Measurements from ENCODE around the gene MEA1.

Gene MEA1

DNA sequence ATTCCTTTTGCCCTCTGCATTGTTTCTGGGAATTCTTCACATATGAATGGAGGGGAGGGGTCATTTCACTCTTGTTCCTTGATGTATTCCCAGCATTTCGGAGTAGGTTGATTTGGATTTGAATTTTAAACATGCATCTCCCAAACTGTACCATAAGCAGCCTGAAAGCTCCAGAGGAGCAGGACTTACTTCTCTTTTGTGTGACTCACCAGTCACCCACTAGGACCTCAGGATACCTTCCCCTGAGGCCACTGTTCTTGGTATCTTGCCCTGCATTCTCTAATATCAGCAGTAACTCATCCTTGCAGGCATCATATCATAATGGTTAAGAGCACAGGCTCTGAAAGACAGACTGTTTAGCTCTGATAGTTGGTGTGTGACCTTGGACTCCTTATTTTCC lies 44.8 kb upstream of the MEA1 start:
- TF ChIP-seq, protein P1, sequence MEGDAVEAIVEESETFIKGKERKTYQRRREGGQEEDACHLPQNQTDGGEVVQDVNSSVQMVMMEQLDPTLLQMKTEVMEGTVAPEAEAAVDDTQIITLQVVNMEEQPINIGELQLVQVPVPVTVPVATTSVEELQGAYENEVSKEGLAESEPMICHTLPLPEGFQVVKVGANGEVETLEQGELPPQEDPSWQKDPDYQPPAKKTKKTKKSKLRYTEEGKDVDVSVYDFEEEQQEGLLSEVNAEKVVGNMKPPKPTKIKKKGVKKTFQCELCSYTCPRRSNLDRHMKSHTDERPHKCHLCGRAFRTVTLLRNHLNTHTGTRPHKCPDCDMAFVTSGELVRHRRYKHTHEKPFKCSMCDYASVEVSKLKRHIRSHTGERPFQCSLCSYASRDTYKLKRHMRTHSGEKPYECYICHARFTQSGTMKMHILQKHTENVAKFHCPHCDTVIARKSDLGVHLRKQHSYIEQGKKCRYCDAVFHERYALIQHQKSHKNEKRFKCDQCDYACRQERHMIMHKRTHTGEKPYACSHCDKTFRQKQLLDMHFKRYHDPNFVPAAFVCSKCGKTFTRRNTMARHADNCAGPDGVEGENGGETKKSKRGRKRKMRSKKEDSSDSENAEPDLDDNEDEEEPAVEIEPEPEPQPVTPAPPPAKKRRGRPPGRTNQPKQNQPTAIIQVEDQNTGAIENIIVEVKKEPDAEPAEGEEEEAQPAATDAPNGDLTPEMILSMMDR (IDR thresholded peaks at IDR 0.05; ENCODE audit: insufficient read depth, missing control alignments) = no peak
- no peak for FAIRE-seq
- DNase-seq (ENCODE audit: insufficient read length, low spot score) = no peak

DNA sequence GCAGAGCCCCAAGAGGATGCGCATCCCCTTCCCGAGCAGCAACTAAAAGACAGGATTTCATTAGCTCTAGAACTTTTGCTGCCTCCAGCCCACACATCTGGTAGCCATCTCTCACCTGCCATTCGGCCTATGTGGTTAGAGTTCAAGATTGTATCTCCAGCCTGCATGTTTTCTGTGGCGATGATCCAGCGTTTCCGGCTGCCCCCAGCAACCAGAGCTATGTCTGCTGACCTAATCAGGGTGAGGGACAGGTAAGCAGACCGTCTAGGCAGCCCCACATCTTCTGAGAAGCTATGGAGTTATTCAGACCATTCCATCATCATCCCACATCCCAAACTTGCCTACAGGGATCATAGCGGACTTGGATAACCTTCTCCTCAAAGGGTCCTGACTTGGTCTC lies 42.2 kb upstream of the MEA1 start:
- TF ChIP-seq, protein P1 (IDR thresholded peaks at IDR 0.05; ENCODE audit: insufficient read depth, missing control alignments) = no peak
- DNase-seq (ENCODE audit: insufficient read length, low spot score) (no peak), FAIRE-seq (no peak)

DNA sequence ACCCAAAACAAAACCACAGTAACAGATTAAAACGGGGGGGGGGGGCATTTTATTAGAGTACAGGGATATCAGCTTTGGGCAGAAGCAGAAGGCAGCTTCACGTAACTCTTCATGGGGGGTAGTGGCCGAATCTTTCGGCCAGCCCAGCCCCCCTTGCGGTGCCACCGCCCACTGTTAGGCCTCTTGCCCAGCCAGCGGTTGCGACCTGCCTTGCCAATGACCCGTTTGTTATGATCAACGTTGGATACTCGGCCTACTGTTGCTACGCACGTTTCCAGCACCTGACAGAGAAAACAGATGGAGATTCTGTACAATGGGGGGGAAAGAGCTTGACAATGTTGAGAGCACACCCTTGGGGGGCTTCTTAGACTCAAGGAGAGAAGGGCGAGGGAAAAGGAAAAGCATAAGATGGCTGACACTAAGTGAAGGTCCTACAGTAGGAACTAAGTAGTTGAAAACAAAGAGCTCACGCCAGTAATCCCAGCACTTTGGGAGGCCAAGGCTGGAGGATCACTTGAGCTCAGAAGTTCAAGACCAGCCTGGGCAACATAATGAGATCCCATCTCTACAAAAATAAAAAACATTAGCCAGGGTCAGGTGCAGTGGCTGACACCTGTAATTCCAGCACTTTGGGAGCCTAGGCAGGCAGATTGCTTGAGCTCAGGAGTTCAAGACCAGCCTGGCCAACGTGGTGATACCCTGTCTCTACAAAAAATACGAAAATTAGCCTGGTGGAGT lies 40.6 kb upstream of the MEA1 start:
- DNase-seq (ENCODE audit: insufficient read length, low spot score) (no peak), FAIRE-seq (no peak)
- TF ChIP-seq, protein P1 (IDR thresholded peaks at IDR 0.05; ENCODE audit: insufficient read depth, missing control alignments) = no peak

DNA sequence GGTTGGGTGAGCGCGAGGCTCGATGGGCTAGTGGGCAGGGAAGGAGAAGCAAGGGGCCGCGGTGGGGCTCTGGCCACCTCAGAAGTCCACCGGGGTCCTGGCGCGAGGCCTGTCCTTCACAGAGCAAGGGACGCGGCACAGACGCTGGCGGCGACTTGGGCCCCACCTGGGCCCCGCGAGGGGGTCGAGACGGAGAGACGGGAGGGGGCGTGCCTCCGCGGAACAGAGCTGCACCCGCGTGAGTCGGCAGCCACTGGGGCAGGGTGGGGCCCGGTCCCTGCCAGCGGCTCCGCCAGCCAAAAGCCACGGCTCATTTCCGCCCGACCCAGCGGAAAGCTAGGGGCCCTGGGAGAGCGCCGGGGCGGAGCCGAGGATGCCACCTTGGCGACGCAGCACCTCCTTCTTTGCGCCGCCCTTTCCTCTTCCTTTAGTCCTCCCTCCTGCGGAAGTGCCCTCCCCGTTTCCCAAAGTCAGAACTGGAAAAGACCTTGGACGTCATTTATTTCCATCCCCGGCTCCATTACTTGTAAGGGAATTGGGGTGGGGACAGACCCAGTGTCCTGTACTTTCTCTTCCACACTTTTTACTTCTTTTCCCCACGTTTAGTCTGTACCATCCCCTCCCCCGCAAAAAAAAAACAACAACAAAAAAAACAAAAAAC lies 39.9 kb upstream of the MEA1 start, which contains the start of gene CUL7:
CUL7 (minus strand) TSS at position 307 of the 661 bp plus-strand sequence. CDS start 1,063 bp downstream, outside the sequence.
- TF ChIP-seq, protein P1 (IDR thresholded peaks at IDR 0.05; ENCODE audit: insufficient read depth, missing control alignments) = no peak
- DNase-seq (ENCODE audit: insufficient read length, low spot score) (peak; percentile 100), FAIRE-seq (no peak)

DNA sequence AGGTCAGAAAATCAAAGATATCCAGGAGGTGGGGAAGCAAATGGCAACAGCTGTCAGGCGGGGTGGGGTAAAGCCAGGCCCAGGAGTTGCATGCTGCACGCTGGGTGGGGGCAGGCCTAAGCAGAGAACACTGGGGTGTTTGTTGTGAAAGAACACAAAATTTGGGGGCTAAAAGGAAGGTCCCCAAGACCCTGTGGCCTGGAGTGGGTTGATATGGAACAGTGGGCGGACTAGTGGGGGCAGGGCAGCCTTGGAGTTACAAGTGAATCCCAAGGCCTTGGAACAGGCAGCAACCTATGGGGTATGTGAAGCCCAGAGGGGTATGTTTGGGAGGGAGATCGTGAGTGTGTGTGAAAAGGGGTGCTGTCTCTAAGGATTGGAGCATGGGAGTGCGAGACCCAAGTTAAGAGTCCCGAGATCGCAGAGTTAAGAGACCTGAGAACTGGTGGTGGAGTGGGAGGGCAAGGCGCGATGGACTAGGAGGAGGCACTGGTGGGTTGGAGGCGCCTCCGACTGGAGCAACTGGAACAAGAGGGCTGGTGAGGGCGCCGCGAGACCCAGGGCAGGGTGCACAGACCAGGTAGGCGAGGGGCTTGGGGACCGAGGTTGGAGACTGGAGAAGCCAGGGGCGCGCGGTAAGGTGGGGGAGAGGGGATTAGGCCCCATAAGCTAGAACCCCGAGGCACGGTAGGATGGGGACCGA lies 39.2 kb upstream of the MEA1 start:
- TF ChIP-seq, protein P1 (IDR thresholded peaks at IDR 0.05; ENCODE audit: insufficient read depth, missing control alignments) = no peak
- DNase-seq (ENCODE audit: insufficient read length, low spot score) (no peak), FAIRE-seq (no peak)

DNA sequence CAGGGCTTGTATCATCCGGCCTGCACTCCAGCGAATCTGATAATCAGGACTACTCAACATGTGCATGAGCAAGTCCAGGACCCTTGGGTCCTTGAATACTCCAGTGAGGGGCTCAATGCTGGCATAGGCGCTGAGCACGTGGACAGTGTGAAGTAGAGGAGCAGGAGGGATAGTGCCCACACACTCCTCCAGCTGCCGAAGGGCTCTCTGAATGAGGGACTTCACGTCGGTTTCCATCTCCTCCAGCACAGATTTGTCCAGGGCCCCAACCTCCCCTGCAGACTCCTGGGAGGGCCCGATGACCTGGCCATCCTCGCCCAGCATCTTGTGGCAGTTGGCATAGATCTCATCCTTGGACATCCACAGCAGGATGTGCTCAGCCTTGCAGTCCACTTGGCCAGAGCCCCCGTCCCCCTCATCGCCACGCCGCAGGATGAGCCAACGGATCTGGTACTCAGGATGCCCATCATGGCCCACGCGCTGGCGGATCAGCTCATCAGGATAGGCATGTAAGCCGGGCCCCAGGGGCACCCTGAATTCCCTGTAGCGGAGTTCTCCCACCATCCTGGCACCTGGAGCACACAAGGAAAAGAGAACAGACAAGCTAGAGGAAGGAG lies 38.6 kb upstream of the MEA1 start:
- no peak for FAIRE-seq
- TF ChIP-seq, protein P1 (IDR thresholded peaks at IDR 0.05; ENCODE audit: insufficient read depth, missing control alignments) = no peak
- no peak for DNase-seq (ENCODE audit: insufficient read length, low spot score)

Measured in D721Med (cell line).